MM.1S (cell line): ENCODE measurements around the gene TMCC1.

Source experiments
- EZH2 ChIP-seq: fragments of 300-600 bp; sonication (generic); optimal IDR thresholded peaks from 2 replicates; pipeline ENCODE3; 2017; ENCODE audit warnings: low read depth, mild to moderate bottlenecking, antibody characterized with exemption, low read length, mixed read lengths
- TF ChIP-seq, protein P1 (sequence below): fragments of 300-600 bp; sonication (generic); IDR thresholded peaks from 2 replicates; pipeline ENCODE4 v1.5.1; 2016; ENCODE audit warnings: antibody characterized with exemption, low read length, mixed read lengths

DNA sequence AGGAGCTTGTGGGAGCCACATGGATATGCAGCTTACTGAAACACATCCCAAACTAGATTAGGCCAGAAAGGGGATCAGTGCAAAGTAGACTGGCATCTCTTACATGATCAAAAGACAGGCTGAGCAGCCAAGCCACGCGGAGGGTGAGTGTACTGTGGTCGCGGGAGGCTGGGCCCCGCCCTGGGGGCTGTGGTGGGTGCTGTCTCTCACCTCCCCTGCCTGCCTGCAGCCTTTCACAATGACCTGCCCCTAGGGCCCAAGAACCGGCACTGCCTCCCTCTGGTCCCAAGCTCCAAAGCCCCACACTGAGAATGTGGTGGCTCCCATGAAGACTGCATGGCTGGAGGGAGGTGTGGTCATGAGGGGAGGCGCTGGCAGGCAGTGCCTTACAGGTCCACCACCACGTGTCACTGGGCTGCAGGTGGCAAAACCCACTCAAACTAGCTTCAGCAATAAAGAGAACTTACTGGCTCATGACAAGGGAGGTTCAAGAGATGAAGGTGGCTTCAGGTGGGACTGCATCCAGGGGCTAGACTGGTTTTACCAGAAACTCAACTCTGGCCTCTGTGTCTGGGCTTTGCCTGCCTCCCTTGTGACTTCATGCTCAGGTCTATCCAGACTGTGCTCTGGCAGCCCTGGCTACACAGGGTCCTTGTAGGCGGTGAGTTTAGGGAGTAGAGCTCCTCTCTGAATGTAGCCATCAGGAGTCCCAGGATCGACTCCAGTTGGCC is 259.6 kb downstream of the TMCC1 start:
- TF ChIP-seq, protein P1, sequence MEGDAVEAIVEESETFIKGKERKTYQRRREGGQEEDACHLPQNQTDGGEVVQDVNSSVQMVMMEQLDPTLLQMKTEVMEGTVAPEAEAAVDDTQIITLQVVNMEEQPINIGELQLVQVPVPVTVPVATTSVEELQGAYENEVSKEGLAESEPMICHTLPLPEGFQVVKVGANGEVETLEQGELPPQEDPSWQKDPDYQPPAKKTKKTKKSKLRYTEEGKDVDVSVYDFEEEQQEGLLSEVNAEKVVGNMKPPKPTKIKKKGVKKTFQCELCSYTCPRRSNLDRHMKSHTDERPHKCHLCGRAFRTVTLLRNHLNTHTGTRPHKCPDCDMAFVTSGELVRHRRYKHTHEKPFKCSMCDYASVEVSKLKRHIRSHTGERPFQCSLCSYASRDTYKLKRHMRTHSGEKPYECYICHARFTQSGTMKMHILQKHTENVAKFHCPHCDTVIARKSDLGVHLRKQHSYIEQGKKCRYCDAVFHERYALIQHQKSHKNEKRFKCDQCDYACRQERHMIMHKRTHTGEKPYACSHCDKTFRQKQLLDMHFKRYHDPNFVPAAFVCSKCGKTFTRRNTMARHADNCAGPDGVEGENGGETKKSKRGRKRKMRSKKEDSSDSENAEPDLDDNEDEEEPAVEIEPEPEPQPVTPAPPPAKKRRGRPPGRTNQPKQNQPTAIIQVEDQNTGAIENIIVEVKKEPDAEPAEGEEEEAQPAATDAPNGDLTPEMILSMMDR, result no peak
- TF ChIP-seq EZH2, result no peak
